Measurements from ENCODE around the gene RGS10. TPM values are rescaled to one million over a fixed set of nuclear protein-coding genes. Genes with fewer than 3 reads are reported as not detected.

The RGS10 gene
- polyA plus RNA-seq, 1 donor: 63.1 TPM

DNA sequence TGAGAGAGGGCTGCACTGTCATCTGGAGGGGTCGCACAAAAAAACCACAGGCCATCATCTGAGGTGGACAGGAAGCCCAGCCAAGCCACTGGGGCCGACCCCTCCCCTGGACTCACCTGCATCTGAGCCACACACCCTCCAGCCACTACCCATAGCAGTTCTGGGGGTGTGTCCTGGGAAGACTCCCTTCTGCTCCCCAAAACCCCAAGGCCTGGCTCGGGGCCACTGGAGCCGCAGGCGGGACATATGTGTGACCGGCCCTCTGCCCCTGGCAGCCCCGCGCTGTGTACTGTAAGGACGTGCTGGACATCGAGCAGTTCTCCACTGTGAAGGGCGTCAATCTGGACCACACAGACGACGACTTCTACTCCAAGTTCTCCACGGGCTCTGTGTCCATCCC is 90.1 kb downstream of the RGS10 start:
- Histone ChIP-seq H3K9me3 (ENCODE audit: control insufficient read depth, low read depth, low read length) (no peaks in the 10 kb centered on the region), H3K4me3 (ENCODE audit: low read length) (no peak overlapping the region), H3K27ac (ENCODE audit: low read length) (no peak overlapping the region), H3K4me1 (ENCODE audit: control insufficient read depth, insufficient read depth, low read length) (no peaks in the 10 kb centered on the region), H3K27me3 (ENCODE audit: control insufficient read depth, insufficient read depth, low read length) (no peaks in the 10 kb centered on the region), H3K36me3 (ENCODE audit: control insufficient read depth, insufficient read depth, low read length) (peaks cover 67% of the 10 kb centered on the region)
- no CpG with 5 or more reads among the region's 14 CpGs for WGBS (ENCODE audit: insufficient coverage, low lambda C conversion rate)
- DNase-seq: no peak

DNA sequence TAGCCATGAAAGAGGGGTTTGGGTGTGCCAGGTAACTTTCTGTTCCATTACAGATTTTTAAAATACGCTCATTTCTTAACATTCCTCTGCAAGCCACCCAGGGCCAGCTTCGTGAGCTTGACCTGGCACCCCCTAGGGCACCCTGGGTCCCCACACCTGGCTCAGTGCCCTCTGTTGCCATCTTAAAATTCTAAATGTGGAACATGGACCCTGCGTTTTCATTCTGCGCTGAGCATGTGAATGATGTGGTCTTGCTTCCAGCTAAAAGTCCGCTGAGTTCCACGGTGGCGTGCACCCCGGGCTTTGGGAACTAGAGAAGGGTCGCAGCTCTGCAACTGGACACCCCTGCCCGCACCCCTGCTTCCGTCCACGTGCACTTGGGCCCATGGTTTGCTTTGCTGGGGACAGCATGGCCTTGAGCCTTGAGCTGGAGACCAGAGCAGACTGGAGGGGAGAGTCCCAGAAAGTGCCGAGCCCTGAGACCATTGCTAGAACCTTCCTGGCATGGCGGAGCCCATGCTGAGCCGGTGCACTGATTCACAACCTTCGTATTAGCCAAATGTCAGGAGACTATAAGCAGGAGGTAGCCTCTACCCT is 91.1 kb downstream of the RGS10 start:
- WGBS (ENCODE audit: insufficient coverage, low lambda C conversion rate): 100% methylated on average over 2 of the region's 16 CpGs
- H3K36me3 ChIP-seq (ENCODE audit: control insufficient read depth, insufficient read depth, low read length): peaks cover 71% of the 10 kb centered on the region
- H3K4me3 ChIP-seq (ENCODE audit: low read length): no peak overlapping the region
- no peak overlapping the region for H3K27ac ChIP-seq (ENCODE audit: low read length)
- no peaks in the 10 kb centered on the region for H3K4me1 ChIP-seq (ENCODE audit: control insufficient read depth, insufficient read depth, low read length)
- H3K27me3 ChIP-seq (ENCODE audit: control insufficient read depth, insufficient read depth, low read length): no peaks in the 10 kb centered on the region
- no peaks in the 10 kb centered on the region for H3K9me3 ChIP-seq (ENCODE audit: control insufficient read depth, low read depth, low read length)
- DNase-seq: no peak

DNA sequence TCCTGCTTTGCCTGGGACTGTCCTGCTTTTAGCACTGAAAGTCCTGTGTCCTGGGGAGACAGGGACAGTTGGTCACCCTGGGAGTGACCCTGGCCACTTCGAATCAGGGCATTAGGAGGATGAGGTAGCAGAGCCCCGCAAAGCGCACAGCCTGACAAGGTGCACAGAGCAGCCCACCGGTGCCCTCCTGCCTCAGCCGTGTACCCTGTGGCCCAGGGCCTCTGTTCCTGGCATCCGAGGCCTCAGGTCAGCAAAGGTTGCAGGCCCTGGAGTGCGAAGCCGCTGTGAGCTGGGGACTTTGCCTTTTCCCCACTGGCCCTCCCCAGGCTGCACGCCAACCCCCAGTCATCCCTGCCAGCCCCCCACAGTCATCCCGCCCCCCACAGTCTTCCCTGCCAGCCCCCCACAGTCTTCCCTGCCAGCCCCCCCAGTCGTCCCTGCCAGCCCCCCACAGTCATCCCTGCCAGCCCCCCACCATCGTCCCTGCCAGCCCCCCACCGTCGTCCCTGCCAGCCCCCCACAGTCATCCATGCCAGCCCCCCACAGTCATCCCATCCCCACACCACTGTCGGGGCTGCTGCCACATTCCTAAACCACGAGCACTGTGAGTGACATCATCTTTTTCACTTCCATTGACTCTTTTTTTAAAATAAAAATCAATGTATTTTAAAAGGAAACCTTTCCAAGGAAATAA is 91.8 kb downstream of the RGS10 start:
- Histone ChIP-seq H3K27ac (ENCODE audit: low read length) (no peak overlapping the region), H3K4me1 (ENCODE audit: control insufficient read depth, insufficient read depth, low read length) (no peaks in the 10 kb centered on the region), H3K4me3 (ENCODE audit: low read length) (no peak overlapping the region), H3K9me3 (ENCODE audit: control insufficient read depth, low read depth, low read length) (no peaks in the 10 kb centered on the region), H3K27me3 (ENCODE audit: control insufficient read depth, insufficient read depth, low read length) (no peaks in the 10 kb centered on the region), H3K36me3 (ENCODE audit: control insufficient read depth, insufficient read depth, low read length) (peaks cover 74% of the 10 kb centered on the region)
- no peak for DNase-seq
- 71% methylated on average over 1 of the region's 16 CpGs for WGBS (ENCODE audit: insufficient coverage, low lambda C conversion rate)

Other genes starting within 250 kb of the RGS10 start
- gene TIAL1, start 54.2 kb upstream of the RGS10 start, polyA plus RNA-seq: 127 TPM
- gene BAG3, start 108.7 kb upstream of the RGS10 start, polyA plus RNA-seq: 12.3 TPM
- 24.7 TPM for gene INPP5F, start 183.3 kb upstream of the RGS10 start, polyA plus RNA-seq